ENCODE measurements around the gene GTSE1.

The GTSE1 gene

GRCh38 chr22:46329616-46330015 lies 32.9 kb downstream of the GTSE1 start:
- no peak for DNase-seq

DNA sequence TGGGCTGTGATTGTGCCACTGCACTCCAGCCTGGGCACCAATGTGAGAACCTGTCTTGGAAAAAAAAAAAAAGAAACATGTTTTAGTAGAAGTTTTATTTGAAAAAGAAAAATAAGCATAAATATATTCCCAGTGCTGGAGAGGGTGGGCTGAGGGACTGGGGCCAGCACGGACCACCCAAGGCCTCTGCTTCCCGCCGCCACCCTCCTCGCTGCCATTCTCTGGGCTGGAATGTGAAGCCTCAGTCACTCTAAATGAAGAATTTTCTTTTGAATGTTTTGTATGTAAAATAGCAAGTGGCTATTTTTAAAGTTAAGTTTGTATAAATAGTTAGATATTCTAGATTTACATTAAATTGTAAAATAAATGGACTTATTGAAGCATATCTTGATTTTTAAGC lies 33.8 kb downstream of the GTSE1 start:
- no peak for DNase-seq

- no peak for DNase-seq
Observed at GRCh38 chr22:46331496-46331895, 34.8 kb downstream of the GTSE1 start.

DNA sequence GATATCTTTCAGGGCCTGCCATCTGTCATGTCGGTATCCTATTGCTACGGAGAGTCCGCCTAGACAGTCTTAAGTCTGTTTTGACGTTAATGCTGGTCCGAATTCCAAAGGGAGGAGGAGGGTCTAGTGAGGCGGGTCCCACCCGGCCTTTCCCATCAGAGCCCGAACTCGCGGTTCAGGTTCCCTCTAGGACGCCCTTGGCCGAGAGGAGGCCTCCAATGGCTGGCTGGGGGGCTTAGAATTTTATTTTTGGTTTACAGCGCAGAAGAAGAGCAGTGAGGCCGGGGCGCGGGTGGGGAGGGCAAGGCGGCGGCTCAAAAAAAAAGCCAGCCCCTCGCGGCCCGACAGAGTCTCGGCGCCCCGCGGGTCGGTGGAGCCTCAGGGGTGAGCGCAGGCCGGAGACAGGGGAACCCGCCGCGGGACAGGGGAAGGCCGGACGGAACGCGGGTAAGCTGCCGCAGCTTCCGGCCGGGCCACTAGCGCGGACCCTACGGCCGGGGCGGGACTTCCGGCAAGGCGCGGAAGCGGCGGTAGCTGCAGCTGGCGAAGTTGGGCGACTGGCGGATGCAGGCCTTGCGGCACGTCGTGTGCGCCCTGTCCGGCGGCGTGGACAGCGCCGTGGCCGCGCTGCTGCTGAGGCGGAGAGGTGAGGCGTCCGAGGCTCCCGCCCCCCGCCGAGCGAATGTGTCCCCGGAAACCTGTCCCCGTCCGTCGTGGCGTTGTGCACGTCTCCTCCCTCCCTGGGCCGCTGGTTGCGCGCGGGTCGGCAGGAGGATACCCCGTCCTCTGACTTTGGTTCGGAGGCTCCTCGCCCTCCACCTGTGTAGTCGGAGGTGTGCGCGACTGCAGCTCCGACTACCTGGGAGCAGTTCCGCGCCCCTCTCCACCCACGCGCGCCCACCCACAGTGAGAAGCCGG lies 38.8 kb downstream of the GTSE1 start, which contains the start of gene TRMU:
Gene TRMU (plus strand): TSS at position 514 of the 918 bp plus-strand sequence. CDS start 51 bp downstream, at position 565.
- peak; percentile 93 for DNase-seq

DNA sequence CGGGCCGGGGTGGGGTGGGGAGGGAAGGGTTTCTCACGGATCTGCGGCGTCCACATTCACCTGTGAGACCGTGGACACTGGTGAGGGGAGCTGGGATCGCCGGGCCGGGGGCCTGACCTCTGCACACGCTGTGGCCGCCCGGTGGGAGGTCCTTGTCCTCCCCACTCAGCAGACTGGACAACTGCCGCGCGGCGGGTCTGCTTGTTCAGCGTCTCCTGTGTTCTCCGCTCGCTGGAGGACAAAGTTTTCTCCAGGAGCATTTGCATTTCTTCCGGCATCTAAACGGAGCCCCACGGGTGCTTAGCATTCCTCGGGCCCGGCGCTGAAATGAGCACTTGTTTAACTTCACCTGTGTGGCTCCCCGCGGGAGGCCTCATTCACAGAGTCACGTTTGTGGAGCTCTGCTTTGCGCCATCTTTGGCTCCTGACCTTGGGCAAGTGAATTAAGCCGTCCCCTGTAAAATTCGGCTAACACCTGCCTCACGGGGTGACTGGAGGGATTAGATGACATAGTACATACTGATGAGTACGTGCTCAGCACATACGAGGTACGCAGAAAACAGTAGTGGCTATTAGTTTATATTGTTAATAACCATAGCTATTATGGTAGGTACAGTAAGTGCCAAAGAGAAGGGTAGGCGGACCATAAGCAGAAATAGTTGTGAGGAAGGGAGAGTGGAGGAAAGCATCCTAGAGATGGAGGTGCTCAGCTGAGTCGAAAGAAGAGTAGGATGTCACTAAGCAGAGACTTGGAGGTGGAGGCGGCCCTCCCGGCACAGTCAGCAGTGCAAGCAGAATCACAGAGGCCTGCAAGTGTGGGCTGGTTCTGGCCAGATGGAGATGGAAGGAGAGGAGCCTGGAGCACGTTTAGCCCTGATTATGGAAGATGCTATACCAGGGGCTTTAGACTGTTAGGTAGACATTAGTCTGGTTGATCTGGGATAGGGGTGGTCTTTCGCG lies 39.7 kb downstream of the GTSE1 start:
- DNase-seq, result peak; percentile 31

GRCh38 chr22:46337870-46338269 lies 41.2 kb downstream of the GTSE1 start:
- no peak for DNase-seq

DNA sequence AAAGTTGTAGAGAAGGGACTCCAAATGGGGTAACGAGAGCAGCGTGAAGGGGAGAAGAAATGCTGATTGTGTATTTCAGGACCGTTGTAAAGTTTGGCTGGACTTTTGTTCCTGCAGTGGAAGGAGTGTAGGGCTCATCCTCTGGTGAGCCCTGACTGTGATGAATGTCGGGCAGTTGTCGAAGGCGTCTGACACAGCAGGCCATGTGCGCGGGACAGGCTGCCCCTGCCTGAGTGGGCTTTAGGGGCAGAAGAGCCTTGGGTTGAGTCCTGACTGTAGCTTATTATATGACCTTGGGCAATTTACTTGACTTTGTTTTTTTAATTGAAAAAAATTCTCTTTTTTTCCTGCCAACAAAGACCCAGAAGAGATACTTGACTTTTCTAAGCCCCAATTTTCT lies 42.0 kb downstream of the GTSE1 start:
- DNase-seq, result no peak

GRCh38 chr22:46339956-46340355 lies 43.3 kb downstream of the GTSE1 start:
- DNase-seq, result no peak

DNA sequence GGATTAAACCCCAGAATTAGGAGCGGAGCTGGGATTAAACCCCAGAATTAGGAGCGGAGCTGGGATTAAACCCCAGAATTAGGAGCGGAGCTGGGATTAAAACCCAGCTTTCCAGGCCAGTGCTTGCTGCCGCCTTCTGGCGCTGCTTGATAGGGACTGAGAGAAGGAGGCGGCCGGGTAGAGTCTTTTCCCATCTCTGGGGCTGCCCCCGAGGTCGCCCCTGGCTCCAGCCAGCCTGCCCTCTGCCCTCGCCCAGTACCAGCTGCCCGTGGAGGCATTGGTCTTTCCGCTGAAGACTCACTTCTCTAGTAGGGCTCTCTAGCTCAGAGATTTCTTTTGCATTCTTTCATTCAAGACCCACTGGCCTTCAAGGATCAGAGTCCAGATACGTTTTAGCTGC lies 44.0 kb downstream of the GTSE1 start:
- DNase-seq, result no peak

GRCh38 chr22:46346680-46347405 lies 50.2 kb downstream of the GTSE1 start:
- no peak for DNase-seq

DNA sequence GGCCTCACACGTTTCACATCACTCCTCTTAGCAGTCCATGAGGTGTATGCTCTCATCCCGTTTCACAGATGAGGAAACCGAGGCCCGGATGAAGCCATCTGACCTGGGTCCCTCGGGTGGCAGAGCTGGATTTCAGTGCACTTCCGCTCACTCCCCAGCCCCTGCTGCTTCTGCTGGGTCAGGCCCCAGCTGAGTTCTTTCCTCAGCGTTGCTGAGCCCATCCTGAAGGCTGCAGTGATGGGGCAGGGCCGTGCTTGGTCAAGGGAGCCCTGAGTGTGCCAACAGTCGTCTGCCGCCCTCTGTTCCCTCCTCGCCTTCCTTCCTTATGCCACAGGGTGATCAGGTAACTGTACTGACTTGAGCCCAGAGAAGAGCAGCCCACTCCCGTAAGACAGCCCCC lies 51.0 kb downstream of the GTSE1 start:
- no peak for DNase-seq

- DNase-seq, result no peak
Observed at GRCh38 chr22:46348099-46348695, 51.5 kb downstream of the GTSE1 start.

- DNase-seq, result no peak
Observed at GRCh38 chr22:46349238-46349637, 52.6 kb downstream of the GTSE1 start.

DNA sequence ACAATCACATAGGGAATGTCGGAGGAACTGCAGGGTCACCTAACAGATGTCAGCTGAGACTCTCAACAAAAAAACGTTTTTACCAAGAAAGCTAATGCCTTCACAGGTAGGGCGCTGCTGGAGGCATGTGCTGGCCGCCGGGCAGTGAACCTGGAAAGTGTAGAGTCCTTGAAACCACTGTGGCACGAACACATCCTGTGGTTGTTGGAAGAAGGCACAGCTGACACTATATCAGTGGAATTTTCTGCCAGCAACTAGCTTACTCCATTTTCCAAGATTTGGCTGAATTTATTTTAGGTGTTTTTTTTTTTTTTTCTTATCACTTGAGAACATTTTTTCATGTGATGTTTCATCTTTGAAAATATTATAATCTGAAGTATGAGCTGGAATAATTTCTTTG lies 53.0 kb downstream of the GTSE1 start:
- DNase-seq, result no peak

- no peak for DNase-seq
Observed at GRCh38 chr22:46350121-46350520, 53.5 kb downstream of the GTSE1 start.

GRCh38 chr22:46350646-46351045 lies 54.0 kb downstream of the GTSE1 start:
- DNase-seq, result no peak

GRCh38 chr22:46351131-46351735 lies 54.6 kb downstream of the GTSE1 start:
- DNase-seq, result no peak

DNA sequence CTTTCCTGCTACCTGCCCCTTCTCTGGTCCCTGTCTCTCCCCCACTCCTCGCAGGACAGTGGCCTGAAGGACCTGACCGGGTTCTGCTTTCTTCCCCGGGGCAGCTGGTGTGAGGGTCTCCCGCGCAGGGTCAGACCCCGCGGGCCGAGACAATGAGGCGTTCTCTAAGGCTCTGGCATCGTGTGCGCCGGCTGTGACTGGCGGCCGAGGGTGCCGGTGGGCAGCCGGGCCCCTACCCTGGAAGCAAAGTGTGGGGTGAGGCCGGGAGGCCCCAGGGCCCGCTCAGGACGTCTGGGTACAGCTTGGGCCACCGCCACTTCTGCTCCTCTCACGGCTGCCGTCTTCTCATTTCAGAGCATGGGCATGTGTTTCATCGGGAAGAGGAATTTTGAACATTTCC lies 55.1 kb downstream of the GTSE1 start:
- no peak for DNase-seq

GRCh38 chr22:46352276-46352675 lies 55.6 kb downstream of the GTSE1 start:
- no peak for DNase-seq

DNA sequence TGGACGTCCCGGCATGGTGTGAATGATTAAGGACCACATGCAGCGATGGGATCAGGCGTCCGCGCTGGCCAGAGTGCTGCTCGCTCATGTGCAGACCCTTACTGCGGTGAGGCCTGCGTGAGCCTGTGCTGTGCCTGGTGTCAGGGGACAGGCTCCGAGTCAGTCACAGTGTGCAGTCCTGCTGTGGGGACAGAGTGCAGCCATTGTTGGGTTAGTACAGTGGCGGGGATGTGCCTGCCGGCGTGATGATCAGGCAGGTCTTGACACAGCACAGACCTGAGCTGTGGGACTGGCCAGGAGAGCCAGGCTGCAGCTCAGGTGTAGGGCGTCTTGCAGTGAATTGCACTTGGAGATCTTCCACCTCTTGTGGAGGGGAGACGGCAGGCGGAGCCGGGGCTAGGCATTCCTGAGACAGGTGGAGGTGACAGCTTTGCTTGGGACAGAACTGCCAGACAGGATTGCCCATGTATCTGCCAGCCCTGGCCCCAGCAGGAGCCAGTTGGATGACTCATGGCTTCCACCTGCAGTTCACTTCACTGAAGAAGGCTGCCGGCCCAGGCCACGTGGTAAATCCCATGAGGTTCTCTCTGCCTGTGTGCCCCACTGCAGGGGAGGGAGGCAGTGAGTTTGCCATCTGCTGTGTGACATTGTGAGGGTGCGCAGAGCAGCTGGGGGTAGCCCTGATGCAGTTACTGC lies 56.2 kb downstream of the GTSE1 start:
- DNase-seq, result peak; percentile 15

GRCh38 chr22:46353483-46354105 lies 56.9 kb downstream of the GTSE1 start:
- no peak for DNase-seq
